GM18909 (cell line): ENCODE data around the gene GATB.

Experiments
- ATAC-seq: cut with Tn5 transposase; IDR thresholded peaks from one replicate; pipeline ENCODE4 v1.9.1; 2021; ENCODE audit warnings: mild to moderate bottlenecking; ENCODE audit not compliant: unreplicated experiment, poor library complexity

GATB gene

GRCh38 chr4:151624626-151625565 is 135.9 kb downstream of the GATB start:
- no peak for ATAC-seq
